GM18511 (cell line): ENCODE results near the gene BACH1.

ENCODE experiments used
- ATAC-seq: cut with Tn5 transposase; IDR thresholded peaks from one replicate; pipeline ENCODE4 v1.9.1; 2021; ENCODE audit warnings: mild to moderate bottlenecking, moderate library complexity; ENCODE audit not compliant: unreplicated experiment

Gene BACH1

GRCh38 chr21:29374481-29374880 is 75.8 kb downstream of the BACH1 start:
- no peak for ATAC-seq

- peak; percentile 81 for ATAC-seq
Measured at GRCh38 chr21:29376556-29376955, 77.8 kb downstream of the BACH1 start.

- no peak for ATAC-seq
Measured at GRCh38 chr21:29377266-29377665, 78.5 kb downstream of the BACH1 start.

GRCh38 chr21:29378832-29379231 is 80.1 kb downstream of the BACH1 start:
- ATAC-seq = no peak

- no peak for ATAC-seq
Measured at GRCh38 chr21:29379517-29380054, 80.9 kb downstream of the BACH1 start.

- ATAC-seq = no peak
Measured at GRCh38 chr21:29382030-29382654, 83.4 kb downstream of the BACH1 start.

- no peak for ATAC-seq
Measured at GRCh38 chr21:29384683-29385359, 86.1 kb downstream of the BACH1 start.

- ATAC-seq = no peak
Measured at GRCh38 chr21:29385934-29386520, 87.3 kb downstream of the BACH1 start.

- ATAC-seq = no peak
Measured at GRCh38 chr21:29386803-29387202, 88.1 kb downstream of the BACH1 start.

GRCh38 chr21:29387598-29387997 is 88.9 kb downstream of the BACH1 start:
- no peak for ATAC-seq

- no peak for ATAC-seq
Measured at GRCh38 chr21:29389136-29389535, 90.4 kb downstream of the BACH1 start.

GRCh38 chr21:29390778-29391177 is 92.1 kb downstream of the BACH1 start:
- ATAC-seq = no peak

GRCh38 chr21:29394051-29394450 is 95.3 kb downstream of the BACH1 start:
- ATAC-seq = no peak
